ENCODE results near the gene OVAAL.

OVAAL gene

GRCh38 chr1:180558664-180559063 is at the start of gene OVAAL:
Gene OVAAL, plus strand, starts transcription at chr1:180558964.
- Mint-ChIP-seq H3K27me3 (peaks cover 11% of the 10 kb centered on the region), H3K27ac (no peak within 1 kb of the TSS), H3K36me3 (ENCODE audit: low read depth) (no peaks in the 10 kb centered on the region), H3K4me1 (ENCODE audit: low read depth) (no peaks in the 10 kb centered on the region), H3K9me3 (no peaks in the 10 kb centered on the region), H3K4me3 (no peak within 1 kb of the TSS)
- DNase-seq, result no peak

- H3K4me3 Mint-ChIP-seq, result no peak overlapping the region
- H3K36me3 Mint-ChIP-seq (ENCODE audit: low read depth), result no peaks in the 10 kb centered on the region
- H3K4me1 Mint-ChIP-seq (ENCODE audit: low read depth), result peaks cover 8% of the 10 kb centered on the region
- DNase-seq, result no peak
- no peak overlapping the region for H3K27ac Mint-ChIP-seq
- H3K9me3 Mint-ChIP-seq, result no peaks in the 10 kb centered on the region
- no peaks in the 10 kb centered on the region for H3K27me3 Mint-ChIP-seq
These were observed 47.9 kb upstream of the OVAAL start for GRCh38 chr1:180510882-180511281.

DNA sequence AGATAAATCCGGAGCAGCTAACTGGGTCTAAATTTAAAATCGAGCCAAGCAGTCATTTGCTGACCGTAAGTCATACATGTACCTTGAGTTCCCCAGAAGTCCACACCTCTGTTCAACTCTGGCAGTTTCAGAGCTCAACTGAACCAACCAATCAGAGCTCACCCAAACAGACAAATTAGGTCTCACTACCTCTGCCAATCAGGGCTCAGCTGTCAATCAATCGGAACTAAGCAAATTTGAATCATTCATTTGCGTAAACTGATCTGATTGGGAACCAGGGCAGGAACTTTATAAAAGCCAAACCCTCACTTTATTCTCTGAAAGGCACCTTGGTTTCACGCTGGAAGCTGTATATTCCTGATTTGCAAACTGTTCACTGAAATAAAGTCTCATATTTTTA is 45.2 kb upstream of the OVAAL start:
- peaks cover 3% of the 10 kb centered on the region for H3K4me1 Mint-ChIP-seq (ENCODE audit: low read depth)
- H3K27me3 Mint-ChIP-seq, result no peaks in the 10 kb centered on the region
- no peak for DNase-seq
- H3K27ac Mint-ChIP-seq, result no peak overlapping the region
- no peaks in the 10 kb centered on the region for H3K36me3 Mint-ChIP-seq (ENCODE audit: low read depth)
- H3K4me3 Mint-ChIP-seq, result no peak overlapping the region
- H3K9me3 Mint-ChIP-seq, result no peaks in the 10 kb centered on the region

DNA sequence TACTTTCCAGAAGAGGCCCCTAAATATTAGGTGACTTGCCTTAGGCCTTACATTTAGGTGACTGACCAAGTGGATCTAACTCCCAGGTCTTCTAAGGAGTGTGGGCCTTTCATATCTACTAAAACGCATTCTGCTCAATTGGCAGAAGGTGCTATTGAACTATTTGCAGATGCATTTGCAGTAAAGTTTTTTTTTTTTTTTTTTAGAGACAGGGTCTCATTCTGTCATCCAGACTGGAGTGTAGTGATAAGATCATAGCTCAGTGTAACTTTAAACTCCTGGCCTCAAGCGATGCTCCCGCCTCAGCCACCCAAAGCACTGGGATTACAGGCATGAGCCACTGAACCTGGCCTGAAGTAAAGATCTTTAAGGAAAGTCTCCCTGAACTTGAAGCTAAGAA is 43.4 kb upstream of the OVAAL start:
- H3K27me3 Mint-ChIP-seq, result no peaks in the 10 kb centered on the region
- H3K4me3 Mint-ChIP-seq, result no peak overlapping the region
- DNase-seq, result no peak
- peaks cover 3% of the 10 kb centered on the region for H3K4me1 Mint-ChIP-seq (ENCODE audit: low read depth)
- H3K36me3 Mint-ChIP-seq (ENCODE audit: low read depth), result no peaks in the 10 kb centered on the region
- H3K27ac Mint-ChIP-seq, result no peak overlapping the region
- H3K9me3 Mint-ChIP-seq, result no peaks in the 10 kb centered on the region

GRCh38 chr1:180515857-180516388 is 42.8 kb upstream of the OVAAL start:
- Mint-ChIP-seq H3K4me1 (ENCODE audit: low read depth) (peaks cover 3% of the 10 kb centered on the region), H3K36me3 (ENCODE audit: low read depth) (no peaks in the 10 kb centered on the region), H3K27me3 (no peaks in the 10 kb centered on the region), H3K9me3 (no peaks in the 10 kb centered on the region), H3K4me3 (no peak overlapping the region), H3K27ac (no peak overlapping the region)
- DNase-seq, result peak; percentile 46

DNA sequence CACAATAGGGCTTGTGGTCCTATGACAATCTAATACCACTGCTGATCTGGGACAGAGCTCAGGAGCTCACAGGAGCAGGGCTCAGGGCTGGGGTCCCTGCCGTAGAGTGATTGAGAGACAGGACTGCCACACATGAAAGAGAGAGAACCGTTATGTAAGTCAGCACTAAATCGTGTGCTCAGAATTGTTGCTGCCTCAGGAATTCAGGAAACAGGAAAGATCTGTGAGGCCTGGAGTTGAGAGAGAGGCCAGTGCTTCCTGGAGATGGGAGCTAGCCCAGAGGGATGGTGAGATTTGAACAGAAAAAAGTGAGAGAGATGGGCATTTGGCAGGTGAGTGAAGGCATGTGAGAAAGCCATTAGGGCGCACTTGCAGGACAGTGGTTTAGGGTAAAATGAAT is 38.9 kb upstream of the OVAAL start:
- no peak for DNase-seq
- Mint-ChIP-seq H3K4me3 (no peak overlapping the region), H3K27ac (no peak overlapping the region), H3K9me3 (no peaks in the 10 kb centered on the region), H3K27me3 (no peaks in the 10 kb centered on the region), H3K4me1 (ENCODE audit: low read depth) (peaks cover 3% of the 10 kb centered on the region), H3K36me3 (ENCODE audit: low read depth) (no peaks in the 10 kb centered on the region)

- Mint-ChIP-seq H3K27ac (no peak overlapping the region), H3K9me3 (no peaks in the 10 kb centered on the region), H3K4me3 (no peak overlapping the region), H3K4me1 (ENCODE audit: low read depth) (no peaks in the 10 kb centered on the region), H3K36me3 (ENCODE audit: low read depth) (no peaks in the 10 kb centered on the region), H3K27me3 (no peaks in the 10 kb centered on the region)
- DNase-seq, result no peak
These were observed 37.1 kb upstream of the OVAAL start for GRCh38 chr1:180521474-180522212.

- H3K27ac Mint-ChIP-seq, result no peak overlapping the region
- H3K27me3 Mint-ChIP-seq, result no peaks in the 10 kb centered on the region
- no peaks in the 10 kb centered on the region for H3K36me3 Mint-ChIP-seq (ENCODE audit: low read depth)
- H3K4me3 Mint-ChIP-seq, result no peak overlapping the region
- no peaks in the 10 kb centered on the region for H3K9me3 Mint-ChIP-seq
- DNase-seq, result no peak
- no peaks in the 10 kb centered on the region for H3K4me1 Mint-ChIP-seq (ENCODE audit: low read depth)
These were observed 36.6 kb upstream of the OVAAL start for GRCh38 chr1:180522213-180522515.

DNA sequence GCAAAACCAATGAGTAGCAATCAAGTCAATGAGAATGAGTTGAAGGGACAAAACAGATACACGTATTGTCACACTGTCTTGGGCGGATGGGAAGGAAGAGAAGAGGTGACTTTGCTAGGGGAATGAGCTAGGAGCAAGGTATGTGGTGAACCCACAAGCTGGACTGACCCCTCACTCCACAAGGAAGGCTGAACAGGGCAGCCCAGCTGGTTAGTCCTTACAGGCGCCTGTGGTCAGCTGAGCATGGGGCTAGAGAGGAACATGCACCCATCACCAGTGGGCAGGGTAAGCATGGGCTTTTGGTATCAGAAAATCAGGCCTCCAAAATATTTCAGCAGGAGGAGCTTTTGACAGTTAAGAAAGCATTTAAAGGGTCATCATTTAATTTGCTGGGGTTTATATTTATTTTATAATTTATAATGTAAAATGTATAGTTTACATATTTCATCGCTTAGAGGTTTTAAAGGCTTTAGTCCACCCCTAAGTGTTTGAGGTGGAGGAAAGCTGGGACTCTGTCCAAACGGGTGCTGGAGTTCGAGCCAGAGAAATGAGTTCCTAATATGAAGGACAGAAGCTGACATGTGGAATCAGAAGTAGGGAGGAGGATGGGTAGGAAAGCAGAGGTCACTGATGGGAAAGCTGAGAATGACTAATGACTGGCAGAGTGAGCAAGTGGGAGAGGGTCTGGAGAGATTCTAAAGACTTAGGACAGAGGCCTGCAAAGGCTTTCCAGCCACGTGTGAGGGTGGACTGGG is 34.4 kb upstream of the OVAAL start:
- H3K36me3 Mint-ChIP-seq (ENCODE audit: low read depth), result no peaks in the 10 kb centered on the region
- H3K27me3 Mint-ChIP-seq, result no peaks in the 10 kb centered on the region
- no peak for DNase-seq
- no peak overlapping the region for H3K27ac Mint-ChIP-seq
- no peaks in the 10 kb centered on the region for H3K4me1 Mint-ChIP-seq (ENCODE audit: low read depth)
- no peaks in the 10 kb centered on the region for H3K9me3 Mint-ChIP-seq
- no peak overlapping the region for H3K4me3 Mint-ChIP-seq

GRCh38 chr1:180524915-180525714 is 33.6 kb upstream of the OVAAL start:
- Mint-ChIP-seq H3K9me3 (no peaks in the 10 kb centered on the region), H3K36me3 (ENCODE audit: low read depth) (no peaks in the 10 kb centered on the region), H3K4me3 (no peak overlapping the region), H3K27ac (no peak overlapping the region), H3K4me1 (ENCODE audit: low read depth) (no peaks in the 10 kb centered on the region), H3K27me3 (no peaks in the 10 kb centered on the region)
- no peak for DNase-seq

- Mint-ChIP-seq H3K9me3 (no peaks in the 10 kb centered on the region), H3K27me3 (no peaks in the 10 kb centered on the region), H3K27ac (no peak overlapping the region), H3K4me1 (ENCODE audit: low read depth) (no peaks in the 10 kb centered on the region), H3K36me3 (ENCODE audit: low read depth) (no peaks in the 10 kb centered on the region), H3K4me3 (no peak overlapping the region)
- no peak for DNase-seq
These were observed 33.1 kb upstream of the OVAAL start for GRCh38 chr1:180525715-180526039.

DNA sequence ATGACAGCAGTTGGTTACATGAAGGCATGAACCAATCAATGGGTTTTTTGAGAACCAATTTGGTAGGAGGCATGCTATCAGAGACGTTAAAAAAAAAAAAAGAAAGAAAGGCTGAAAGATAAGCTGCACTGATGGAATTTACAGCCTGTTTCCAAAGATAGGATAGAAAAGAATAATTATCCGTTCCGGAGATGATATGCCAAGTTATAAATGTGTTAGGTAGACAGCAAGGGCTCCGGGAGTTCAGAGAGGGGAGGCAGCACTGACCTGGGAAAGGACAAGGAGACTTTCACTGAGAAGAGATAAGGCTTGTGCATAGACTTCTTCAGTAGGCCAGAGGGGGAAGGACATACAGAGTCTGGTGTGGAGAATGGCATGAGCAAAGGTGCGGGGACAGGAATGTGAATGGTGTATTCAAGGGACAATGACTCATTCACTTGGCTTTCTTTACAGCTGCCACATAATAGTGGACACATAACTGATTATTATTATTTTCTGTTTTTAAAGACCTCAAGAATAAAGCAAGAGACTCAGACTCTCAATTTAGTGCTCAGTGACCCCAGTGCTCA is 31.6 kb upstream of the OVAAL start:
- Mint-ChIP-seq H3K9me3 (no peaks in the 10 kb centered on the region), H3K4me1 (ENCODE audit: low read depth) (no peaks in the 10 kb centered on the region), H3K27ac (no peak overlapping the region), H3K27me3 (no peaks in the 10 kb centered on the region), H3K36me3 (ENCODE audit: low read depth) (no peaks in the 10 kb centered on the region), H3K4me3 (no peak overlapping the region)
- DNase-seq, result no peak

DNA sequence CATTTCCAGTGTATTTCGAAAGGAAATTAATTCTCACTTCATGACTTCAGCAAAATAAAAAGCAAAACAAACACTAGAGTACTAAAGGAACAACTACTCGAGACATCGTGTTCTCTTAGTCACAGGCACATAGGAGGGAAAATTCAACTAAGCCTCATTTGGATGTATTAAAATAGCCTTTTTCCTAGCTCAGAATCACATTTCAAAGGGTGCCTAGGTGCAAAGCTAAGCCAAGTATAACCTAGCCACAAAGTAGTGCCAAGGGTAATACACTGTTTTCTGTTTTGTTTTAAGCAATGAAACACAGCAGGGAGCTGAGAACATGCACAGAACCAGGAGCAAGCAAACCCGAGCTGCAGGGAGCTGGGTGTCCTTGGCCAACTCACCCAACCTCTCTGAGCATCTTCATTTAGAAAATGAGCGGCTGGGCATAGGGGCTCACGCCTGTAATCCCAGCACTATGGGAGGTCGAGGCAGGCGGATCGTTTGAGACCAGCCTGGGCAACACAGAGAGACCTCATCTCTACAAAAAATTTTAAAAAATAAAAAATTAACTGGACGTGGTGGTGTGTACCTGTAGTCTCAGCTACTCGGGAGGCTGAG is 29.8 kb upstream of the OVAAL start:
- DNase-seq, result no peak
- H3K36me3 Mint-ChIP-seq (ENCODE audit: low read depth), result no peaks in the 10 kb centered on the region
- H3K27ac Mint-ChIP-seq, result no peak overlapping the region
- no peaks in the 10 kb centered on the region for H3K9me3 Mint-ChIP-seq
- H3K4me3 Mint-ChIP-seq, result no peak overlapping the region
- no peaks in the 10 kb centered on the region for H3K27me3 Mint-ChIP-seq
- no peaks in the 10 kb centered on the region for H3K4me1 Mint-ChIP-seq (ENCODE audit: low read depth)

DNA sequence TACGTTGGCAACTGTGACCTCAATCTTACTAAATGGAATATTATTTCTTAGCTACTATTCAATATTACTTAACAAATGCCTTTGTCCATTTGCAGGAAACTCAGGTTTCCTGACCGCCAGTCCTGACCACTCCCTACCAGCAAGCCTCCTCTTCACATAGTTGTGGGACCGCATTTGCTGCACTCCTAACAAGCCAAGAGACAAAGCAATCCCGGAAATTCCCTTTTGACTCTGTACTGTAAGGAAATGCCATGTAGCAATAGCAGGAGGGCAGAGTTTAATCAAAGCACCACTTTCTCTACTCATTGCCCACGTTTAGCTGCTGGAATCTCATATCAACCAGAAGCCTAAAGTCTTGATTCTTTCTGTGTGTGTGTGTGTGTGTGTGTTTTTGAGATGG is 28.3 kb upstream of the OVAAL start:
- Mint-ChIP-seq H3K27ac (no peak overlapping the region), H3K4me1 (ENCODE audit: low read depth) (no peaks in the 10 kb centered on the region), H3K4me3 (no peak overlapping the region), H3K36me3 (ENCODE audit: low read depth) (no peaks in the 10 kb centered on the region), H3K9me3 (no peaks in the 10 kb centered on the region), H3K27me3 (no peaks in the 10 kb centered on the region)
- DNase-seq, result no peak
